K562 (cell line): Measurements from ENCODE around the gene DERL3. TPM values are rescaled to one million over a fixed set of nuclear protein-coding genes. Genes with fewer than 3 reads are reported as not detected.
A peak's percentile ranks its signal among the peaks of the same experiment; 100 is the strongest.

ENCODE experiments used
- CTBP1 ChIP-seq: fragments of 450-650 bp; IDR thresholded peaks from 2 replicates; pipeline ENCODE4 v1.6.1; 2016; ENCODE audit warnings: borderline replicate concordance
- E4F1 ChIP-seq: fragments of 250-450 bp; sonication (Bioruptor Pico); IDR thresholded peaks from 2 replicates; pipeline ENCODE4 v1.5.0; 2021; ENCODE audit warnings: mild to moderate bottlenecking, borderline replicate concordance
- ELF4 ChIP-seq: fragments of 450-650 bp; formaldehyde crosslinking; IDR thresholded peaks from 2 replicates; pipeline ENCODE4 v1.4.0; 2022; ENCODE audit warnings: missing genetic modification characterization
- FOXJ3 ChIP-seq: sonication (generic); formaldehyde crosslinking; IDR thresholded peaks from 2 replicates; pipeline ENCODE4 v1.4.0; 2020; ENCODE audit warnings: mild to moderate bottlenecking, missing genetic modification reagents
- GABPA ChIP-seq: fragments of 200-800 bp; sonication (Bioruptor generic); conservative IDR thresholded peaks from 2 replicates; pipeline ENCODE4 v1.6.1; 2016; ENCODE audit warnings: low read depth, missing genetic modification characterization, missing compliant biosample characterization
- HDAC1 ChIP-seq, 2 experiments: fragments of 450-650 bp; IDR thresholded peaks; 2 replicates each; pipeline ENCODE4 v1.6.1; 2016 to 2017; ENCODE audit warnings: inconsistent platforms in 1 of 2, mild to moderate bottlenecking in 1 of 2, moderate library complexity in 1 of 2
- MYC ChIP-seq, 2 experiments: fragments of 250-450 bp in 1 of 2; sonication (Bioruptor Pico) in 1 of 2; IDR thresholded peaks; 2 replicates each; pipeline versions ENCODE4 v1.5.1 to v1.6.1; 2012 to 2021; ENCODE audit warnings: low read depth in 2 of 2, borderline replicate concordance in 1 of 2, improper control_type of control experiment in 1 of 2, low read length in 1 of 2, mild to moderate bottlenecking in 1 of 2, moderate library complexity in 1 of 2
- POLR2A ChIP-seq: fragments of 450-650 bp; conservative IDR thresholded peaks from 2 replicates; pipeline ENCODE4 v1.6.1; 2016
- REST ChIP-seq, 2 experiments: fragments of 450-650 bp; formaldehyde crosslinking in 1 of 2; IDR thresholded peaks; 2 replicates each; pipeline versions ENCODE4 v1.4.0 to v1.6.1; 2014 to 2020; ENCODE audit warnings: mild to moderate bottlenecking in 2 of 2, borderline replicate concordance in 1 of 2, low read depth in 1 of 2
- U2AF1 ChIP-seq: fragments of 200-400 bp; formaldehyde crosslinking; optimal IDR thresholded peaks from 2 replicates; pipeline ENCODE3; 2017; ENCODE audit warnings: mild to moderate bottlenecking, low read depth, low read length, moderate library complexity
- ZNF133 ChIP-seq: fragments of 250-450 bp; sonication (Bioruptor Pico); IDR thresholded peaks from 2 replicates; pipeline ENCODE4 v1.4.0; 2020; ENCODE audit warnings: mild to moderate bottlenecking
- ZNF324 ChIP-seq: fragments of 250-450 bp; sonication (Bioruptor Pico); IDR thresholded peaks from 2 replicates; pipeline ENCODE4 v1.4.0; 2020; ENCODE audit warnings: mild to moderate bottlenecking
- ZNF408 ChIP-seq: fragments of 250-450 bp; sonication (Bioruptor Pico); IDR thresholded peaks from 2 replicates; pipeline ENCODE4 v1.4.0; 2020; ENCODE audit warnings: low read depth, mild to moderate bottlenecking, moderate library complexity
- ZNF57 ChIP-seq: fragments of 450-650 bp; formaldehyde crosslinking; IDR thresholded peaks from 2 replicates; pipeline ENCODE4 v1.4.0; 2020; ENCODE audit warnings: mild to moderate bottlenecking, moderate library complexity
- polyA plus RNA-seq, 8 experiments: library from polyadenylated mRNA; depleted of rRNA in 4 of 8; stranded (reverse) in 5 of 8; unstranded in 3 of 8; fragments of >200 nt; fragmentation: Nextera tagmentation in 2 of 8; fragmentation: Illumina TruSeq in 1 of 8; extraction: Ambion mirVana in 2 of 8; extraction: Trizol in 1 of 8; gene quantifications; 2 replicates each; pipeline versions ENCODE4 v1.2.1 to v1.2.3, GENCODE V29; 2011 to 2014; ENCODE audit warnings: inconsistent platforms in 1 of 8, missing spikeins in 1 of 8
- total RNA-seq, 7 experiments: library from RNA; depleted of rRNA in 6 of 7; stranded (reverse); fragments of >200 nt in 6 of 7; fragmentation: Illumina TruSeq in 2 of 7; extraction: Trizol in 2 of 7; gene quantifications; 2 replicates each; pipeline versions ENCODE4 v1.2.1 to v1.2.3, GENCODE V29; 2011 to 2021; ENCODE audit warnings: low replicate concordance in 1 of 7
- TF ChIP-seq, protein P1 (sequence below): fragments of 450-650 bp; formaldehyde crosslinking; IDR thresholded peaks from 2 replicates; pipeline ENCODE4 v1.4.0; 2020; ENCODE audit warnings: mild to moderate bottlenecking, moderate library complexity

DERL3 gene
- total and polyA plus RNA-seq, 9 of the 15 experiments (the other 6 are each of a cell fraction or from before 2014, with no cell fraction given), result 1.3 to 12.4 (median 4.8) TPM

DNA sequence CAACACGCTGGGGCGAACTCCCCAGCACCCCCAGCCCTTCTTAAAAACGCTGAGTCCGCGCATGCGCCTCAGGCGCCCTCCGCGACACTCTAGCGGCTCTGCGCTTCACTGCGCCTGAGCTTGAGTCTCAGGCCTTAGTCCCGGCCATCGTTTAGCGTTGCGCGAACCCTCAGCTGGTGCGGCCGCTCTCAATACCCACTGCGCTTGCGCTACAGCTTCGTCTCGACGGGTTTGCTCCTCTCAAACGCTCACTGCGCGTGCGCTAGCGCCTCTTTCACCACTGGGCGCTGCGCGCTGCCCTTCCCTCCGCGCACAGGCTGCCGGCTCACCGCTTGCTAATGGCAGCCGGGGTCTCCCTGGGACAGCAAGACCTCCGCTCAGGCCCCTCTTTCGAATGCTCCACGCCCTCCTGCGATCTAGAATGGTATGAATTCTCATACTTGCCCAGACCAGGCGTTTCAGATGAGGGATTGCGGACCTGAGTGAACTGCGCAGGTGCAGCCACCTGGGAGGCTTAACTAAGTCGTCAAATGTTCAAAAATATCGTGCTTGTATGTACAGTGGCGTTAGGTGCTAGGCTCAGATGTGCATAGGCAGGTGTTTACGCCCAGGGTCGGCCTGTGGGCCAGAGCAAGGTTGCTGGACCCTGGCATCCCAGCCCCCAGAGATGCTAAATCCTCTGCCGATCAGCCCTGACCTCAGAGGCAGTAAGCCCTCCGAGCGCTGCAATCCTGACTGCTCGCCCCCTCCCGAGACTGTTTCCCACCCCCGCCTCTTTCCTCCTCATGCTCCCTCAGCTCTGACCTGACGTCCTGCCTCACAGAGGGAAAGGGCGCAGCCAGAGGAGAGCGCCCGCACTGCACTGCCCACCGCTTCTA, 19.0 kb upstream of the DERL3 start, which contains the start of gene SLC2A11 (continued):
- TF ChIP-seq E4F1 (no peak), U2AF1 (no peak), POLR2A (peak; percentile 82), HDAC1 (IDR thresholded peaks at IDR 0.05) (no peak), ZNF324 (CRISPR knock-in tag) (no peak), ZNF408 (no peak), REST (IDR thresholded peaks at IDR 0.05; ENCODE audit: borderline replicate concordance) (no peak), REST (CRISPR knock-in tag; IDR thresholded peaks at IDR 0.05; ENCODE audit: low read depth) (no peak), ELF4 (no peak), ZNF57 (CRISPR knock-in tag) (no peak), CTBP1 (0 out of 2 replicates have a peak, but pooled peaks have one; percentile 19), MYC (IDR thresholded peaks at IDR 0.05; ENCODE audit: low read depth, low read length) (peak; percentile 62; the same call in 1 of the 2 replicates), MYC (CRISPR knock-in tag; IDR thresholded peaks at IDR 0.05; ENCODE audit: borderline replicate concordance, low read depth) (no peak), FOXJ3 (CRISPR knock-in tag) (no peak), GABPA (tag) (no peak), ZNF133 (CRISPR knock-in tag) (no peak)
- TF ChIP-seq, protein P1, sequence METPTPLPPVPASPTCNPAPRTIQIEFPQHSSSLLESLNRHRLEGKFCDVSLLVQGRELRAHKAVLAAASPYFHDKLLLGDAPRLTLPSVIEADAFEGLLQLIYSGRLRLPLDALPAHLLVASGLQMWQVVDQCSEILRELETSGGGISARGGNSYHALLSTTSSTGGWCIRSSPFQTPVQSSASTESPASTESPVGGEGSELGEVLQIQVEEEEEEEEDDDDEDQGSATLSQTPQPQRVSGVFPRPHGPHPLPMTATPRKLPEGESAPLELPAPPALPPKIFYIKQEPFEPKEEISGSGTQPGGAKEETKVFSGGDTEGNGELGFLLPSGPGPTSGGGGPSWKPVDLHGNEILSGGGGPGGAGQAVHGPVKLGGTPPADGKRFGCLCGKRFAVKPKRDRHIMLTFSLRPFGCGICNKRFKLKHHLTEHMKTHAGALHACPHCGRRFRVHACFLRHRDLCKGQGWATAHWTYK (CRISPR knock-in tag), result no peak
